GM19351 (cell line): ENCODE measurements around the gene ARHGEF3.
"Not testable (repeated sequence)": the region's sequence is repeated elsewhere in the genome, so short reads cannot be mapped to it uniquely, and the experiment has no call there.

Source experiments
- ATAC-seq: cut with Tn5 transposase; IDR thresholded peaks from one replicate; pipeline ENCODE4 v1.9.1; 2021; ENCODE audit warnings: mild to moderate bottlenecking, moderate library complexity; ENCODE audit not compliant: unreplicated experiment

Gene ARHGEF3

GRCh38 chr3:56748663-56749231 lies 53.0 kb downstream of the ARHGEF3 start:
- no peak for ATAC-seq

- no peak for ATAC-seq
Measured at GRCh38 chr3:56747150-56747549, 54.6 kb downstream of the ARHGEF3 start.

- ATAC-seq: no peak
Measured at GRCh38 chr3:56744016-56744415, 57.7 kb downstream of the ARHGEF3 start.

GRCh38 chr3:56742887-56743286 lies 58.9 kb downstream of the ARHGEF3 start:
- no peak for ATAC-seq

GRCh38 chr3:56739036-56739435 lies 62.7 kb downstream of the ARHGEF3 start:
- ATAC-seq: no peak

GRCh38 chr3:56737006-56737405 lies 64.7 kb downstream of the ARHGEF3 start:
- no peak for ATAC-seq

- ATAC-seq: no peak
Measured at GRCh38 chr3:56732109-56732508, 69.6 kb downstream of the ARHGEF3 start.

GRCh38 chr3:56725175-56725574 lies 76.6 kb downstream of the ARHGEF3 start:
- ATAC-seq: peak; percentile 99

GRCh38 chr3:56724676-56725075 lies 77.1 kb downstream of the ARHGEF3 start:
- ATAC-seq: no peak

- ATAC-seq: no peak
Measured at GRCh38 chr3:56720849-56721248, 80.9 kb downstream of the ARHGEF3 start.

- ATAC-seq: not testable (repeated sequence)
Measured at GRCh38 chr3:56718809-56719208, 82.9 kb downstream of the ARHGEF3 start.

- no peak for ATAC-seq
Measured at GRCh38 chr3:56711344-56711743, 90.4 kb downstream of the ARHGEF3 start.

GRCh38 chr3:56707412-56707811 lies 94.3 kb downstream of the ARHGEF3 start:
- ATAC-seq: not testable (repeated sequence)

- no peak for ATAC-seq
Measured at GRCh38 chr3:56706629-56707028, 95.1 kb downstream of the ARHGEF3 start.

- no peak for ATAC-seq
Measured at GRCh38 chr3:56704706-56705105, 97.0 kb downstream of the ARHGEF3 start.

GRCh38 chr3:56702490-56703315 lies 99.0 kb downstream of the ARHGEF3 start:
- no peak for ATAC-seq

GRCh38 chr3:56700151-56700550 lies 101.6 kb downstream of the ARHGEF3 start:
- no peak for ATAC-seq

- no peak for ATAC-seq
Measured at GRCh38 chr3:56694867-56695683, 106.7 kb downstream of the ARHGEF3 start.

- ATAC-seq: no peak
Measured at GRCh38 chr3:56693750-56694149, 108.0 kb downstream of the ARHGEF3 start.

GRCh38 chr3:56692520-56693433 lies 109.0 kb downstream of the ARHGEF3 start:
- peak; percentile 66 for ATAC-seq

GRCh38 chr3:56692001-56692365 lies 109.8 kb downstream of the ARHGEF3 start:
- ATAC-seq: not testable (repeated sequence)
